Activated CD8-positive, alpha-beta memory T cell treated with anti-CD3 and anti-CD28 coated beads, Interleukin-2, amount 50 U/mL, for 48 hours (primary cell): ENCODE results near the gene SLC17A4.
"Not testable (repeated sequence)": the region's sequence is repeated elsewhere in the genome, so short reads cannot be mapped to it uniquely, and the experiment has no call there.

Experiments used
- DNase-seq: peaks from one replicate; pipeline ENCODE4 v3.0.0-alpha.2; 2020

The SLC17A4 gene, protein sequence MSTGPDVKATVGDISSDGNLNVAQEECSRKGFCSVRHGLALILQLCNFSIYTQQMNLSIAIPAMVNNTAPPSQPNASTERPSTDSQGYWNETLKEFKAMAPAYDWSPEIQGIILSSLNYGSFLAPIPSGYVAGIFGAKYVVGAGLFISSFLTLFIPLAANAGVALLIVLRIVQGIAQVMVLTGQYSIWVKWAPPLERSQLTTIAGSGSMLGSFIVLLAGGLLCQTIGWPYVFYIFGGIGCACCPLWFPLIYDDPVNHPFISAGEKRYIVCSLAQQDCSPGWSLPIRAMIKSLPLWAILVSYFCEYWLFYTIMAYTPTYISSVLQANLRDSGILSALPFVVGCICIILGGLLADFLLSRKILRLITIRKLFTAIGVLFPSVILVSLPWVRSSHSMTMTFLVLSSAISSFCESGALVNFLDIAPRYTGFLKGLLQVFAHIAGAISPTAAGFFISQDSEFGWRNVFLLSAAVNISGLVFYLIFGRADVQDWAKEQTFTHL

DNA sequence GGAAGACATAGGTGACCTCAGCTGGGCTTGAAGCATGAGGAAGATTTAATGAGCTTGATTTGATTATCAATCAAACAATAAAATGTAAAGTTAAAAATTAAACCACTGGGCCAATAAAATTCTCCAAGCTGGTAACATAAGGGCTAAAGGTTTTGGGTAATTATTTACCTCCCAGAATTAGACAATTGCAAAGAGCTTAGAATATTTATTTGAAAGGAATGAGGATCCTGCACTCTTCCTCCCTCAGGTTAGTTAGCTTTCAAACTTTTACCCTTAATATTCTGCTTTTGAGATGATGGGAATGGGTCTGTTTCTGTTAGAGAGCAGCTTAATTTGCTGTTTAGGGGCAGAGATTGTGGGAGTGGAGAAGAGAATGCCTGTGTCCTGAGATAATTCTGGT lies at the start of gene SLC17A4:
Gene SLC17A4, plus strand, starts transcription at position 208 of the 400 bp plus-strand sequence. CDS start 7,221 bp downstream, outside the sequence.
- DNase-seq = no peak

GRCh38 chr6:25706314-25707014 lies 48.1 kb upstream of the SLC17A4 start:
- DNase-seq = no peak

GRCh38 chr6:25709761-25710160 lies 44.8 kb upstream of the SLC17A4 start:
- DNase-seq = no peak

DNA sequence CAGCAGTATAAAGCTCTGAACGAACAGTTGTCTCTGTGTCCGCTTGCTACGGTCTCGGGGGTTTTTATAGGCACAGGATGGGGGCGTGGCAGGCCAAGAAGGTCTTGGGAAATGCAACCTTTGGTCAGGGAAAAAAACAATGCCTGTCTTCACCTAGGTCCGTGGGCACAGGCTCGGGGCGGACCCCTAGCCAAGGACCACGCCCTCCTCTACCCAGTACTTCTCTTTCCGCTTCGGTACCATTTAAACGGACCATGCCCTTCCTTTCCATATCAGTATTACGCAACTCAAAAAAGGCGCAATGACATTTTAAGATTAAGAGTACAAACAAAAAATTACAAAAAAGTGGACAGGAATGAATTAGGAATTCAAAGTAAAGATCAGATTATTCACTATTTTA lies 44.3 kb upstream of the SLC17A4 start:
- no peak for DNase-seq

DNA sequence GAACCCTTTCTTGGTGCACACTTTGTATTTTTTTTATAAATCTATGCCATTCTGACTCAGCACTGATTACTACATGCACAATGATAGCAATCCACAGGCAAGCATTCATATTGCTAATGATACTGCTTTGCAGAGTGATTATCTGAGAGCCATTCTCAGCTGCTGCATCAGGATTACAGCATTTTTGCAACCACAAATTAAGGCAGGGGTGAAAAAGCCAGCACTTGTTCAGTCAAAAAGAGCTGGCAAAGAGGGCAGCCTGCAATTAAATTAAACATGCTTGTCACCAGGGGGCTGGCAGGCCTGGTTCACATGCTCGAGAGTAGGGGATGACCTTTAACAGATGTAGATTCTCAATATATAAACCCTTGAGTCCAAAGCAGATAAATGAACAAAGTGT lies 40.7 kb upstream of the SLC17A4 start:
- DNase-seq = no peak

DNA sequence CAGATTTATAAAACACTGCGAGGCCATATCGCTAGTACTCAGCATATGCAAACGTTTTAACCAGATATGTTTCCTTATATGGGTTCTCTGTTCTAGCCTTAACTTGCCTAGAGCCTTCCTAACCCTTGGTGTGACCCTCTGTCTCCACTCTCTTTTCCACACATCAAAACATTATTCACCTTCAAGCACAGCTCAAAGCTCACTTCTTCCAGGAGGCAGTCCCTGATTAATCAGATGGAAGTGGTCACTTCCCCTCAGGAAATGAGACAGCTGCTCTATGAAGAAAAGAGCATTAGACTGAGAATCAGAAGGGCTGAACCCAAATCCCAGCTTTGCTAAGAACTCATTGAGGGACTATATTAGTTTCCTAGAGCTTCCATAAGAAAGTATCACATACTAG lies 39.8 kb upstream of the SLC17A4 start:
- no peak for DNase-seq

GRCh38 chr6:25715794-25716193 lies 38.7 kb upstream of the SLC17A4 start:
- no peak for DNase-seq

- DNase-seq = no peak
These were observed 36.4 kb upstream of the SLC17A4 start for GRCh38 chr6:25717866-25718740.

GRCh38 chr6:25726122-25726911 lies 28.2 kb upstream of the SLC17A4 start:
- DNase-seq = no peak

DNA sequence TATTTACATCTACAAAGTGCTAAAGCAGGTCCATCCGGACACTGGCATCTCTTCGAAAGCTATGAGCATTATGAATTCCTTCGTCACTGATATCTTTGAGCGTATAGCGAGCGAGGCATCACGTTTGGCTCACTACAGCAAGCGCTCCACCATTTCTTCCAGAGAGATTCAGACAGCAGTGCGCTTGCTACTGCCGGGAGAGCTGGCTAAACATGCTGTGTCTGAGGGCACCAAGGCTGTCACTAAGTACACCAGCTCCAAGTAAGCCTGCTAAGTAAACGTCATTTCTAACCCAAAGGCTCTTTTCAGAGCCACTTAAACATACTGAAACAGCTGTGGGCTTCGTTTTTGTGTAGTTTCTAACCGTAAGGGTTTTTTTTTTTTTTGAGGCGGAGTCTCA lies 27.5 kb upstream of the SLC17A4 start:
- no peak for DNase-seq

- DNase-seq = no peak
These were observed 23.6 kb upstream of the SLC17A4 start for GRCh38 chr6:25730907-25731306.

GRCh38 chr6:25731721-25732120 lies 22.8 kb upstream of the SLC17A4 start:
- DNase-seq = no peak

DNA sequence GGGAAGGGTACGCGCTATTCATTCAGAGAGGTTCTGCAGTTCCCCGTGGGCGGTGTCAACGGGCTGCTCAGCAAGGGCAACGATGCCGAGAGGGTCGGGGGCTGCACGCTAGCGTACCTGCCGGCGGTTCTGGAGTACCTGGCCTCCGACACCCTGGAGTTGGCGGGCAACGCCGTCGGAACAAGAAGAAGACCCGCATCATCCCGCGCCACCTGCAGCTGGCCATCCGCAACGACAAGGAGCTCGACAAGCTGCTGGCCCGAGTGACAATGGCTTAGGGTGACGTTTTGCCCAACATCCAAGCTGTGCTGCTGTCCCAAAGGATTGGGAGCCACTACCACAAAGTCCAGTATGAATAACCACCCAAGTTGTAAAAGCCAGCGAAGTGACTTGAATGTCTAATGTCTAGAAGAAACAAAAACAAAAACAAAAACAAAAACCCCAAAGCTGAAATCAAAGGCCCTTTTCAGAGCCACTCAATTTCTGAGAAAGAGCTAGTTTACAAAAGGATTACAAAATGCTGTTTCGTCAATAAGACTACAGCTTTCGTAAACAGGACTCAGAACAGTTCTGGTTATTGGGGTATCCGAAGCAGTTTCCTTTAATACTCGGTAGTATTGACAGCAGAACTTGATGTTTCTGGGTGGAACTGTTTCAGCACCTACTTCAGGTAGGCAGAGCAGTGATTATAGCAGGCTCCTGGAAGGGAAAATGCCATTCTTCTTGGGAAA lies 21.9 kb upstream of the SLC17A4 start:
- DNase-seq = no peak

DNA sequence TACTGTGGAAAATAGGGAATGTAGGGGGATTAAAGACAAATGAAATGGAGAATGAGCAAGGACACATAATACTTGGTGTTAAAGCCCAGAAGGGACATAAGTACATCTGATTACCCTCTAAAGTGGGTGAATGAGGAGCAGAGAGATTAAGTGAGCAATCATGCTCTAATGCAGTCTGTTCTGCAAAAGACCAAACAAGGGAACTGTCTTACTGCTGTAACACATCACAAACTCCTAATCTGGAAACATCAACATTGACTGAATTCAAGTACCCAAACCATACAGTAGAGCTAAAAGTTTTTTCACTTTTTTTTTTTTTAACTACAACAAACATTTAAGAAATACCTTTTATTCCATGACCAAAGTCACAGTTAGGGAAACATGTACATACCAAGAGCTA lies 19.3 kb upstream of the SLC17A4 start:
- DNase-seq = no peak

GRCh38 chr6:25743868-25744267 lies 10.7 kb upstream of the SLC17A4 start:
- DNase-seq = no peak

DNA sequence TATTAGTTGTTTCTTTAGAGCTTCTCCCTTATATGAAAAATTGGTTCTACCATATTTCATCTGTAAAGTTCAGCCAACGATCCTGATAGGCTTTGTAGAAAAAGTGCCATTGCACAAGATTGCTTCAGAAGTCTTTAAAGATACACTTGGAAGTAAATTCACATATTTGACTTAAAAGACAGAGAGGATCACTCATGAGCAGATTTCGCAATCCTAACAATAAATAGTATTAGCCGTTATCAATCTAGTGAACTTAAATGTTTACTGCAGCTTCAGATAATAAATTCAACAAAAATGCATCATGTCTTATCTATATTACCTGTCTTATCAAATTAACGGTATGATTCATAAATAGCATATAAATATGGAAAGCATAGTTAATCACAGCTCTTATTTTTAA lies 8.7 kb upstream of the SLC17A4 start:
- no peak for DNase-seq

GRCh38 chr6:25746968-25747367 lies 7.6 kb upstream of the SLC17A4 start:
- DNase-seq = no peak

DNA sequence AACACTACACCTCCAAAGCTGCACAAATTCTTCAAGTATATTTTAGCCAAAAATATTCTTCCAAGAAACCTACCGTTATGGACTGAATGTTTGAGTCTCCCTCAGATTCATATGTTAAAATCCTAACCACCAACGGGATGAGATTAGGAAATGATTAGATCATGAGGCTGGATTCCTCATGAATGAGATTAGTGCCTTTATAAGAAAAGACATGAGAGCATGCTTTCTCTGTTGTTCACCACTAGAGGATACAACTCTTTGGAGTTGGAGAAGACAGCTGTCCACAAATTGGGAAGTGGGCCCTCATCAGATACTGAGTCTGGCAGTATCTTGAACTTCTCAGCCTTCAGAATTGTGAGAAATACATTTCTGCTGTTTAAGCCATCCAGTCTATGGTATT lies 7.1 kb upstream of the SLC17A4 start:
- DNase-seq = no peak

GRCh38 chr6:25748049-25748448 lies 6.5 kb upstream of the SLC17A4 start:
- DNase-seq = no peak

DNA sequence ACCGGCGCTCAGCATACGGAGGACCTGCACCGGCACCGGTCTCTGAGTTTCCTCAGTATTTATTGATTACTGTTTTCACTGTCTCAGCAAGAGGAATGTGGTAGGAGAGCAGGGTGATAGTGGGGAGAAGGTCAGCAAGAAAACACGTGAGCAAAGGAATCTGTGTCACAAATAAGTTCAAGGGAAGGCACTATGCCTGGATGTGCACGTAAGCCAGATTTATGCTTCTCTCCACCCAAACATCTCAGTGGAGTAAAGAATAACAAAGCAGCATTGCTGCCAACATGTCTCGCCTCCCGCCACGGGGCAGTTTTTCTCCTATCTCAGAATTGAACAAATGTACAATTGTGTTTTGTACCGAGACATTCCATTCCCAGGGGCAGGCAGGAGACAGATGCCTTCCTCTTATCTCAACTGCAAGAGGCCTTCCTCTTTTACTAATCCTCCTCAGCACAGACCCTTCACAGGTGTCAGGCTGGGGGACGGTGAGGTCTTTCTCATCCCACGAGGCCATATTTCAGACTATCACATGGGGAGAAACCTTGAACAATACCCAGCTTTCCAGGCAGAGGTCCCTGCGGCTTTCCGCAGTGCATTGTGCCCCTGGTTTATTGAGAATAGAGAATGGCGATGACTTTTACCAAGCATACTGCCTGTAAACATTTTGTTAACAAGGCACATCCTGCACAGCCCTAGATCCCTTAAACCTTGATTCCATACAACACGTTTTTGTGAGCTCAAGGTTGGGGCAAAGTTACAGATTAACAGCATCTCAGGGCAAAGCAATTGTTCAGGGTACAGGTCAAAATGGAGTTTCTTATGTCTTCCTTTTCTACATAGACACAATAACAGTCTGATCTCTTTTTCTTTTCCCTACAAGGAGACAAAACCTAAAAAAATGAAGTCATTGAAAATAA lies 5.7 kb upstream of the SLC17A4 start:
- not testable (repeated sequence) for DNase-seq

- DNase-seq = no peak
These were observed 4.7 kb upstream of the SLC17A4 start for GRCh38 chr6:25749837-25750236.
